Gastrocnemius medialis (tissue), 4 donors: Measurements from ENCODE around the gene SMC1B.

Source experiments
- CTCF ChIP-seq, 5 experiments: fragments of 450-650 bp in 3 of 5; fragments of 200-600 bp in 2 of 5; sonication (generic) in 2 of 5; IDR thresholded peaks in 4 of 5; conservative IDR thresholded peaks in 1 of 5; 1 replicate in 4 of 5; 2 replicates in 1 of 5; pipeline ENCODE4 v1.5.1; 2016 to 2019; ENCODE audit warnings: antibody characterized with exemption in 5 of 5, mild to moderate bottlenecking in 3 of 5, moderate library complexity in 3 of 5
- POLR2A ChIP-seq, 2 donors: fragments of 450-650 bp; IDR thresholded peaks; one replicate each; pipeline ENCODE4 v1.6.1; 2017; ENCODE audit warnings: antibody characterized with exemption in 2 of 2, mild to moderate bottlenecking in 2 of 2, moderate library complexity in 2 of 2

- TF ChIP-seq CTCF (IDR thresholded peaks at IDR 0.05 in 4 of 5, conservative IDR thresholded peaks at IDR 0.05 in 1 of 5) (no peak), POLR2A (IDR thresholded peaks at IDR 0.05) (no peak)
These were observed 92.9 kb downstream of the SMC1B start for GRCh38 chr22:45320357-45320976.
